HG02610 (cell line): ENCODE data around the gene TJP1.
"Not testable (repeated sequence)": the region's sequence is repeated elsewhere in the genome, so short reads cannot be mapped to it uniquely, and the experiment has no call there.

ENCODE experiments used
- ATAC-seq: cut with Tn5 transposase; IDR thresholded peaks from one replicate; pipeline ENCODE4 v1.9.1; 2021; ENCODE audit warnings: mild to moderate bottlenecking, moderate library complexity; ENCODE audit not compliant: unreplicated experiment

TJP1 gene

DNA sequence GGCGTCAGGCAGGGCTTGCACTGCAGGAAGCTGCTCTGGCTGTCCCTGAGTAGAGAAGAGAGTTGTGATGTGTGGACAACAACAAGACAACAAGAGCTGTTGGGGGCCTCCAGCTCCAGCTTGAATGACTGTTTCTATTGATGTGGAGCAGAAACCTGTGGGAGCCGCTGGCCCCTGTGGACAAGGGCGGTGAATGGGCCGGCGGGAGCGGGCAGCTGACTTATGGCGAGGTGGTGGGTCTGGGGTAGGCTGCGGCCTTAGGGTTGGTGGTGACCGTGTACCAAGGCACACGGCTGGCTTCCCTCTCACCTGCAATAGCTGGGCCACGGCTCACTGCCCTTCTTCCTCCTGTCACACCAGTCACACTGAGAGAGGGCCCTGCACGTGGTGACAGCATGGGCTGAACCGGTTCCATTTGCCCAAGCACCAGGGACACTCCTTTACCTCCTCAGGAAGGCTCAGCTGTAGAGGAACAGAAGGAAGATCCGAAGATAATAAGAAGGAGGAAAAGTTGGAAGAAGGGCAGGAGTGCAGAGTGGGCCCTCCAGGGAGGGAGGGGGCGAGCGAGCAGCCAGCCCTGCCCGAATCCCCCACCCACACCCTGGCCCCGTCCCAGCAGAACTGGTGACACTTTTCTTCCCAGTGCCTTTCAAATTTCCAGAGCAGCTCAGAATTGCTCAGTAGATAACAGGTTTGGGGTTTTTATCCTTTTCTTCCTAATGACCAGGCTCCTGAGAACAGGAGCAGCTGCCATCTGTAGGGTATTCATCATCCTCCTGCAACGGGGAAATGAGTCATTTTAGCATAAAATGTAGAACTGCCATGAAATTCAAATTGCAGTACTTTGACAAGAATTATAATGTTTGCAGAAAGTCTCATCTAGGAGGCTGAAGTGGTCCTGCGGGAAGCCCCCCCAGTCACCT, 136.9 kb downstream of the TJP1 start:
- no peak for ATAC-seq

DNA sequence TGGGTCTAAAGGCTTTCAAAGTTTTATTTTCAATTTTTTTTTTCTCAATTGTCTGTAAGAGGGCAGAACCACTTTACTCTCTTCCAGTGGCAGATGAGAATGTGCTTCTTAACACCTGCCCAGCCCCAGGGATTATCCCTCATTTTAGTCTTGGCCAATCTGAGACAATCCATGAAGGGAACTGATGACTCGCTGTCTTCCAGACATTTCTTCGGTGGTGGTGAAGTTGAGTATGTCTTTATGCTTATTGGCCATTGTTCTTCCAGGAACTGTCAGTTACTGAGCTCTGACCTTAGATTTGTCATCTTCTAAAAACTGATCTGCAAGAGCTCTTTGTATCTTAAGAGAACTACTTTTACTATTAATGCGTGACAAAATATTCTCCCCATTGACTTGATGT, 139.5 kb downstream of the TJP1 start:
- ATAC-seq = no peak

DNA sequence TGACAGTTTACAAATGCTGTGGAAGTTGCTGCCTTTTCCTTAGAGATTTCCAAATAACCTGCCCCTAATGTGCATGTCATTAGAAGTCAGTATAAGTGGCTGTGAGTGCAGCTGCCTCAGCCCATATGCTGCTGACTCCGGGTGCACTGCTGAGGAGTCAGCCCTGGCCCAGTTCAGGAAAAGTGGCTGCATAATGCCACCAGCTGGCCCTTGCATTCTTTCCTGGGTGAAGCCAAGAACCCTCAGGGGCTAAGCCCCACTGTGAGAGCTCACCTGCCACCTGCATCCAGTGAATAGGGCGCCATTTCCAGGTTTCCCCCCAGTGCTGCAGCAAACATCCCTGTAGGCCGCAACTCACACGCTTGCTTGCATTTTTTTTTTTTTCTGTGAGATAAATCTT, 139.9 kb downstream of the TJP1 start:
- ATAC-seq = no peak

DNA sequence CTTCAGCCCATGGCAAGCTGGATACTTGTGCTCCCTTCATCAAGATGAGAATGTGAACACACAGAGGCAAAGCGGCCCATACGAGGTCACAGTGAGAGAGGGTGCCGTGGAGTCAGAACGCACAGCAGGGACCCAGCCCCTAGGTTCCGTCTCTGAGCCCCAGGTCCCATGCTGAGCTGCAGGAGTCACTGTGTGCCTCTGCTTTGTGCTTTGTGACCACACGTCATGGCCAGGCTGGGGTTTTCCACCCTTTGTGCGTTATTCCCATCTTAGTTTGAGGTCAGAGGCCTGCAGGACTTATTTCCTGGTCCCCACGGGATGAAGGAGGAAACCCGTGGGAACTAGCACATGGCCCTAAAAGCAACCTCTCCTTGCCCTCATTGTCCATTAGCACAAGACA, 140.3 kb downstream of the TJP1 start:
- ATAC-seq = no peak

DNA sequence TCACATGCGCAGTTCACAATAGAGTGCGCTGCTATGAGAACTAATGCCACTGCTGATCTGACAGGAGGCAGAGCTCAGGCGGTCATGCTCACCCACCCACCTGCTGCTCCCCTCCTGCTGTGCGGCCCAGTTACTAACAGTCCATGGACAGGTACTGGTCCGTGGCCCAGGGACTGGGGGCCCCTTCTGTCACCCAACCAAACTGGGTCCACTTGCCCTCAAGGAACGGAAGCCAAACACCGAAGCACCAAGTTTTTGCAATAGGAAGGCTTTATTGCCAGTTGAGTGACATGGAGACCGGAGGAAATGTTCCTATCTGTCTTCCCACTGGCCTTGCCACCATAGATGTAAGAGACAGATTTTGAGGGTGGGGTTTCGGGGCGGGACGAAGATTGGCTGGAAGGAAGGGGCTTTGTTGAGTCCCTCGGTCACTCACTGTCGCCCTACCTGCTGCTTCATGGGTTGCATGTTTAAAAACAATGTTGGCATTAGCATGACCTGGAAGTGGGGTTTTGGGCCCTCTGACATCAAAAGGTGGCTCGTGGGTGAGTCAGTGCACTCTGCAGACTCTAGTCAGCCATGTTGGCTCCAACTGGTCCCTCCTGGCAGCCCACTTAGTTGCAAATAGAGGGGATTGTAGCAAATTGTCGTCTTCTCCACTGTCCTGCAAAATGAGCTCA, 141.0 kb downstream of the TJP1 start:
- no peak for ATAC-seq

DNA sequence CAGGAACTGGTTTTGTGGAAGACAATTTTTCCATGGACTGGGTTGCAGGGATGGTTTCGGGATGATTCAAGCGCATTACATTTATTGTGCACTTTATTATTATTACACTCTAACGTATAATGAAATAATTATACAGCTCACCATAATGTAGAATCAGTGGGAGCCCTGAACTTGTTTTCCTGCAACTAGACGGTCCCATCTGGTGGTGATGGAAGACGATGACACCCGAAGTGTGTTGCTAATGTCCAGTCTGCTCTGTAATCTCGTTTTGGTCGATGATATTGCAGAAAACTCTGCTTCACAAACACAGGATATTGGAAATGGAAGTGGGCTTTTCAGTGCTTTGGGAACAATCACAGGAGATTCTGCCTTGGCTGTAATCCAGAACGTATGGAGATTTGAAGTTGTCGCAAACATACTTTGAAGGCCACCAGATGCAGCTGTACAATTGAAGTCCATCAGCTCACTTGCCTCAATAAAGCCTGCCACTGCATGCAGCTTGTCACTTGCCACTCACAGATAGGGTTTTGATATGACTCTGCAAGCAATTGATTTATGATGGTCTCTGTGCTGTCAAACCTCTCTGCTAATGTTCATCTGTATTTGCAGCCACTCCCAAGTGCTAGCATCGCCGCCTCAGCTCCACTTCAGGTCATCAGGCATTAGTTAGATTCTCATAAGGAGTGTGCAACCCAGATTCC, 141.7 kb downstream of the TJP1 start:
- ATAC-seq = no peak

DNA sequence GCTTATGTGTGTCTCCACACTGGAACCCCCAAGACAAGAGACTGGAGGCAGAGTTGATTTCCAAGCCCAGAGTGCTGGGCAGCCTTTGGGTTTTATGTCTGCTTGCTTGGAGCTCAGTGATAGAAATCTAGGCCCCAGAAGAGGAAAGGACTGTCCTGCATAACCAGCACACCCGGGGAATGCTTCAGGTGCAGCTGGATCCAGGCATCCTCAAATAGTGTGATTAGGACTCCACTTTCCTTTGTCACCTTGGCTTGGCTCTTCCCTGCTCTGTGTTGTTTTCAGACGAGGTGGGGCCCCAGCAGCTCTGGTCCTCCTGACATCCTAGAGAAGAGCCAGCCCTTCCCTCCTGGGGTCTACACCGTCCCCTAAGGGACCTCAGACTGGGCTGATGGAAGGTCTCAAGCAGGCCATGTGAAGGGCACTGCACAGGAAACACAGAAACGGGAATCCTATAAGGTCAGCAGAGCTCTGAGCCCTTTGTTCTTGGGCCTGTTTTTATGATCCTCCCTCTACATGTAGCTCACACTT, 143.7 kb downstream of the TJP1 start:
- ATAC-seq = no peak

DNA sequence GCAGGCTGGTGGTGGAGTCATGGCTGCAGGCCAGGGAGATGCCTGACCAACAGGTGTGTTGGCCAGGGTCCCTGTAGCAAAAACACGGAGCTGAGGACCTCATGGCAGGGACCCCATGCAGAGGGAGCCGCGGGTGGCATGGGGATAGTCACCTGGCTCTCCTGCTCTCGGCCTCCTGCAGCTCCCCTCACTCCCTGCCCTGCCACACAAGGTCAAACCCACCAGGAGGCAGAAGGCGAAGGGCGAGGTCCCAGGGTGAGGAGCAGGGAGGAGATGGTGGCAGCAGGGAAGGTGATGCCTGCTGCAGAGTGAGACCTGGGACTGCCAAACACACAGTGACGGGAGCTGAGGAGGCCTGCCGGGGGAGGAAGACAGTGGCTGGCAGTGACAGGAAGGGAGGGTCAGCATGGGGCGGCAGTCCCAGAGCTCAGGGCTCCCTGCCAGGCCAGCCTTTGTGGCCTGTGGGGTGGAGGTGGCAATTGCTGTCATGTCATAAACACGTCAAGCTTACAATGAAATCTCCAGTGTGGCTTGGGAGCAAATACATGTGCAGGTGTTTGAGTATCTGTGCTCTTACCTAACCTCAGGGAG, 144.3 kb downstream of the TJP1 start:
- ATAC-seq = no peak

DNA sequence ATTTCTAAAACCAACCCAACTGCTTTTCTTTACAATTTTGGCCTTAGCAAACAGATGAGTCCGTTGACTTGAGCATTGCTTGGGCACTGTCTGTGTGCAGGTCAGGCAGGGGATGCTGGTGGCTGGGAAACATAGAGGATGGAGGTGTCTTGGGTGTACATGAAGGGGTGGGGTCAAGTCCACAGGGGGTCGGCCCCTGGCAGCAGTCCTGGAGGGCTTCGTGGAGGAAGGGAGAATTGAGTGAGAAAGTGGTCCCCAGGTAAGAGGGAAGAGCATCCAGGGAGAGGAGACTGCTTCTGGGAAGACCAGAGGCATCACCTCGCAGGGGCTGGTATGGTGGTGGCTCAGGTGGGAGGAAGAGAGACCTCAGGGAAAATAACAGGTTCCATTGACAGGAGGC, 144.8 kb downstream of the TJP1 start:
- no peak for ATAC-seq

DNA sequence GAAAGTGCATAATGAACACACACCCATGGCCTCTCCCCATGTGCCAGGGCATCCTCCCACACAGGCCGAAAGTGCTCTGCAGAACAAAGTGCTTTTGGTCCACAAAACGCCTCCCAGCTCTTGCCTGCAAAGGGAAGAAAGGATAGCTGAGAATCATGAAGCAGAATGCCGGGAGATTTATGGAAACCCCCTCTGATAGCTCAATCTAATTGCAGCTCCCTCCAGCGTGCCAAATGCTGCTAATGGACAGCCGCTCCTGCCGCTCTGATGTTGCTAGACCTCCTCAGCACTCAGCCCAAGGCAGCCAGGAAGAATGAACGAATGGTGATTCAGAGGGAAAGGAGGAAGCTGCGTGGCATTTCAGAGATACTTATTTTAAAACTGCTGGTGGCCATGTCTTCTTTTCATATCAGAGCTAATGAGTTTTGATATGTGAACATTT, 145.3 kb downstream of the TJP1 start:
- ATAC-seq = no peak

DNA sequence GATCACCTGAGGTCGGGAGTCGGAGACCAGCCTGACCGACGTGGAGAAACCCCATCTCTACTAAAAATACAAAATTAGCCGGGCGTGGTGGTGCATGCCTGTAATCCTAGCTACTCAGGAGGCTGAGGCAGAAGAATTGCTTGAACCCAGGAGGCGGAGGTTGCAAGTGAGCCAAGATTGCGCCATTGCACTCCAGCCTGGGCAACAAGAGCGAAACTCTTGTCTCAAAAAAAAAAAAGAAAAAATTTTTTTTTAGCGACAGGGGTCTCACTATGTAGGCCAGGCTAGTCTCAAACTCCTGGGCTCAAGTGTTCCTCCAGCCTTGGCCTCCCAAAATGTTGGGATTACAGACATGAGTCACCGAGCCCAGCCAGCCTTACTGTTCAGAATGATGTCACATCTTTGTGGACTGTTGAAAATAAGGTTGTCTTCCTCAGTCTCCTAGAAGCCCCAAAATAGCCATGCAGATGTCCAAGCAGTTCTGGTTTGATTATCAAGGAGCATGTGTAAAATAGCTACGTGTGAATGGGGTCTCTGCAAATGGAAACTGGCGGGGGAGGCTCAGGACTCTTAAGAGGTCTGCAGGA, 145.8 kb downstream of the TJP1 start:
- ATAC-seq = not testable (repeated sequence)

DNA sequence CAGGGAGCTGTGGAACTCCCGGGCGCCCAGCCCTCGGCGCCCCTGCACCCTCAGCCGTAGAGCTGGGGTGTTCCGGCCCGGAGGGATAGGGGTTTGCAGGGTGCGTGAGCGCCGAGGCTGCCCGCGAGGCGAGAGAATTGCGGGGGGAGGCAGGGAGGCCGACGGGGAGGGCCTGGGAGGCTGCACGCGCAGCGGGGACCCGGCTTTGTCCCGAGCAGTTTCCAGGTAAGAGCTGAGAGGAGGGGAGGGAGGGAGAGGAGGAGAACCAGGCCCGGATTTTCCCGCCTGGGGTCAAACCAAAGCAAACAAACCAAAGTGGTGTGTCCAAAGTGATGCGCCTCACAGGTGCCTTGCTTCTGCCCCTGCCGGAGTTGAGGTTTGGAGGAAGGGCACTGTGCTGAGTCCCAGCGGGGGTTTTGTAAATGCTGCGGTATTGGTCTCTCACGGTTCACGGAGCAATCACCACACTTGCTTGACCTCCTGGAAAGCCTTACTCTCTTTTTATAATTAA, 146.4 kb downstream of the TJP1 start:
- ATAC-seq = no peak

DNA sequence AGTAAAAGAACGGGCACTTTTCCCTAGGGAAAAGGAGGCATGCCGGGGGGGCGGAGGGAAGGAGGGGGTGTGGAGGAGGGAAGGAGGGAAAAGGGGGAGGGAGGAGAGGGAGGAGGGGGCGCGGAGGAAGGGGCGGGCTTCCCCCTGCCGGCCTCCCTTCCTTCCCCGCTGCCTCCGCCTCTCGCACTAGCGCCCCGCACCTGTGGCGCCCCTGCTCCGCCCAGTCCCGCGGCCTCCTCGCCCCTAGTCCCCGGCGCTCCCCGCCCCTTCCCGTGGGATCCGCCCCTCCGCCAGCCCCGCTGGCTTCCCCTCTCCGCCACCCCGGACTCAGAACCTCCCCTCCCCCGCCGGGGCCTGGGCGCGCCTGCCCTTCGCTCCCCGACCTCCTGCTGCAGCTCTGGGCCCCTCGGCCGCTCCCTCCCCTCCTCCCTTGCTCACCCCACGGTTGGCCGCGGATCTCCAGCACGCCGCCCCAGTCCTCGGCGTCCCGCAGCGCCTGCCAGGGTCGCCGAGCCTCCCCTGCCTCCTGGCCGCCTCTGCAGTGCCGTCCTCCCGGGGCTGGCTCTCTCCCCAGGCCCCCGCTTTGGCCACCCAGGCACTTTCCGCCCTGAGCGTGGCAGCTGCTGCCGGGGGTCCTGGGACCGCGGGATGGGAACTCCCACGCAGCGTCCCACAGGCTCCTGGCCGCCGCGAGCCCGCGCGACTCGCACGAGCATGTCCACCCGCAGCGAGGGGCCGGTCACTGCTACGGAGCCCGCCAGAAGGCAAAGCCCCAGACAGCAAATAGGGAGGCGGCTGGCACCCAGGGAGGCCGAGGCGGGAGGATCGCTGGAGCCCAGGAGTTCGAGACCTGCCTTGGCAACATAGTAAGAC, 147.4 kb downstream of the TJP1 start:
- no peak for ATAC-seq

DNA sequence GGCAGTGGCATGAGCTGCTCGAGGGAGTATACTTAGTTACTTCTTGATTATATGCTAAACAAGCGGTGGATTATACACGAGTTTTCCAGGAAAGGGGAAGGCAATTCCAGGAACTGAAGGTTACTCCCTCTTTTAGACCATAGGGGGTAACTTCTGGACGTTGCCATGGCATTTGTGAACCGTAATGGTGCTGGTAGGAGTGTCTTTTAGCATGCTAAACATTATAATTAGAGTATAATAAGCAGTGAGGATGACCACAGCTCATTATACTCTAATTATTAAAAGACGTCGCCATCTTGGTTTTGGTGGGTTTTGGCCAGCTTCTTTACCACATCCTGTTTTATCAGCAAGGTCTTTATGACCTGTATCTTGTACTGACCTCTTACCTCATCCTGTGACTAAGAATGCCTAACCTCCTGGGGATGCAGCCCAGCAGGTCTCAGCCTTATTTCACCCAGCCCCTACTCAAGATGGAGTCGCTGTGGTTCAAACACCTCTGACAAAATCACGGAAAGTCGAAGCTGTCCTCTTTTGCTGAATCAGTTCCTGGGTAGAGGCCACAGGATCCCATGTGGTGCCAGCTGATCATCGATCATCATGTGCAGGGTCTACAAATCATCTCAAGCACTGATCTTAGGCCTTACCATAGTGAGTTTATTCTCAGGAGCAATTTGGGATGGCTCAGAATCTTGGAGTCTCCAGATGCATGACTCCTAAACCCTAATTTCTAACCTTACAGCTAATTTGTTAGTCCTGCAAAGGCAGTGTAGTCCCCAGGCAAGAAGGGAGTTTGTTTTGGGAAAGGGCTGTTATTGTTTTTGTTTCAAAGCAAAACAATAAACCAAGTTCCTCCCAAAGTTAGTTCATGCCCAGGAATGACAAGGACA, 149.1 kb downstream of the TJP1 start:
- ATAC-seq = no peak

DNA sequence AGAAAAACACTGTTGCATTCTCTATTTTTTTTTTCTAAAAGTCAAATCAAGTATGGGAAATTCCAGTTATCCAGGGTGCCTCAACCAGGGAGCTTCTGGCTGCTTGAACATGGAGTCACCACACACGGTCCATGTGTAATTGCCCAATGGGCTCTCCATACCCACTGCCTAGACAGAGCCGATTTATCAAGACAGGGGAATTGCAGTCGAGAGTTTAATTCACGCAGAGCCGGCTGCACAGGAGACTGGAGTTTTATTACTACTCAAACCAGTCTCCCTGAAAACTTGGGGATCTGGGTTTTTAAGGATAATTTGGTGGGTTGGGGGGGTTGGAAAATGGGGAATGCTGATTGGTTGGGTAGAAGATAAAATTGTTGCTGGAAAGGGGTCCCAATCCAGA, 149.8 kb downstream of the TJP1 start:
- no peak for ATAC-seq

DNA sequence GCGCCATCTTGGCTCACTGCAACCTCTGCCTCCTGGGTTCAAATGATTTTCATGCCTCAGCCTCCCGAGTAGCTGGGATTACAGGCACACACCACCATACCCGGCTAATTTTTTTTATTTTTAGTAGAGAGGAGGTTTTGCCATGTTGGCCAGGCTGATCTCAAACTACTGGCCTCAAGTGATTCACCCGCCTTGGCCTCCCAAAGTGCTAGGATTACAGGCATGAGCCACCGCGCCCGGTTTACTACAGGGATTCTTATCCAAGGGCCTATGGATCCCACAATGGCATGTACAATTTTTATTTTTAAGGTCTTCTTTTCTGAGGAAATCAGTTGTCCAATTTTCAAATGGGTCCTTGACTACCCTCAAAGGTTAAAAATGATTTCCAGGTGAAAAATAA, 150.2 kb downstream of the TJP1 start:
- ATAC-seq = not testable (repeated sequence)

DNA sequence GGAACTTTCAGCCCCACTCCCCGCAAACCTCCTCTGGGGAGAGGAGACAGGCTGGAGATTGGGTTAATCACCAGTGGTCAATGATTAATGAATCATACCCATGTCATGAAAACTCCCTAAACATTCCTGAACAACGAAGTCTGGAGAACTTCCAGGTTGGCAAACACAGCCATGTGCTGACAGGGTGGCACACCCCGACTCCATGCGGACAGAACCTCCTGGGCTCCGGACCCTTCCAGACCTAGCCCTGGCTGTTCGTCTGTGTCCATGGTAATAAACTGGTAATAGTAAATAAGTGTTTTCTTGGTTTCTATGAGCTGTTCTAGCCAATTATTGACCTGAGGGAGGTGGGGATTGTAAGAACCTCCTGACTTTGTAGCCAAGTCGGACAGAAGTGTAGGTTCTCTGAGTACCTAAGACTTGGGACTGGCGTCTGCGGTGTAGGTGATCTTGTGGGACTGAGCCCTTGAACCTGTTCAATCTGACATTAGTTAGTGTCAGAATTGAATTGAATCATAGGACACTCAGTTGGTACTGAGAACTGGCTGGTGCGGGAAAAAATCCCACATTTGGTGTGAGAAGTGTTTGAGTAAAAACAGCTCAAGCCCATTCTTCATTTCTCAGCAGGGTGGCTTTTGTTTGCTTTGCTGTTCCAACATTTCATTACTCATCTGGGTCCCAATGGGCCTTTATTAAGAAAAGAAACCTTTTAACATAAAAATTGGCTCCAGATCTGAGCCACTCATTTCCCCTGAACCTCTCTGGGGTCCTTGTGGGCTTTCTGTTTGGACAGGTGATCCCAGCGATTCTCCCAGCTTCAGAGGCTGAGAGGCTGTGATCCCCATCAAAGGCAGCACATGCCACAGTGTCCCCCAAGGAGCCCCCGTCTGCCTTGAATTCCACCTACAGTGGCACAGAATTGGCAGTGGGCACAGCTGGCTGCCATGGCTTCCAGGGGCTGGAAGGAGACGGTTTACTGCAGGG, 151.0 kb downstream of the TJP1 start:
- no peak for ATAC-seq
